SK-N-MC (cell line): ENCODE data around the gene JMJD8.
A peak's percentile ranks its signal among the peaks of the same experiment; 100 is the strongest.

Experiments used
- DNase-seq: peaks from one replicate; pipeline ENCODE4 v3.0.0-alpha.2; 2011; ENCODE audit warnings: low read depth, low spot score
- H3K27ac ChIP-seq: fragments of 200-600 bp; sonication (generic); 2 replicates; pipeline ENCODE4 v1.5.1; 2016; ENCODE audit warnings: mixed run types
- H3K36me3 ChIP-seq: fragments of 200-600 bp; sonication (generic); 2 replicates; pipeline ENCODE4 v1.6.1; 2017; ENCODE audit warnings: antibody characterized with exemption, low read length, mixed read lengths; ENCODE audit not compliant: insufficient read depth
- H3K4me3 ChIP-seq: fragments of 200-600 bp; sonication (generic); 2 replicates; pipeline ENCODE4 v1.5.1; 2016
- H3K9ac ChIP-seq: fragments of 200-600 bp; sonication (generic); 2 replicates; pipeline ENCODE4 v1.8.0; 2017; ENCODE audit warnings: mixed run types, mixed read lengths; ENCODE audit not compliant: insufficient read length
- H3K9me3 ChIP-seq: fragments of 200-600 bp; sonication (generic); 2 replicates; pipeline ENCODE4 v1.6.1; 2017; ENCODE audit warnings: low read depth, mild to moderate bottlenecking, antibody characterized with exemption, low read length, moderate library complexity, mixed read lengths
- EZH2 ChIP-seq: fragments of 200-600 bp; sonication (generic); IDR thresholded peaks from one replicate; pipeline ENCODE4 v1.6.1; 2017; ENCODE audit warnings: antibody characterized with exemption
- FOXP2 ChIP-seq: optimal IDR thresholded peaks from 2 replicates; pipeline ENCODE3; 2011; ENCODE audit warnings: mild to moderate bottlenecking, moderate library complexity; ENCODE audit not compliant: insufficient read depth; ENCODE audit errors: extremely low read length, control extremely low read depth
- POLR2AphosphoS5 ChIP-seq: IDR thresholded peaks from 2 replicates; pipeline ENCODE4 v1.6.1; 2012; ENCODE audit warnings: mild to moderate bottlenecking, low read depth, low read length, borderline replicate concordance

Gene JMJD8

GRCh38 chr16:679814-680624 is 4.1 kb downstream of the JMJD8 start, which contains the start of gene STUB1:
TSS of gene STUB1 (plus strand) at chr16:680410. CDS start at chr16:680526, 116 bp downstream.
- peak within 1 kb of the TSS; percentile 91 for H3K9ac ChIP-seq
- H3K9me3 ChIP-seq: no peaks in the 10 kb centered on the region
- DNase-seq: peak; percentile 52
- H3K4me3 ChIP-seq: peak within 1 kb of the TSS; percentile 94
- peak within 1 kb of the TSS; percentile 91 for H3K27ac ChIP-seq
- peaks cover 22% of the 10 kb centered on the region for H3K36me3 ChIP-seq
- TF ChIP-seq POLR2AphosphoS5 (peak; percentile 69; the same call in 1 of the 2 replicates), EZH2 (no peak)

- Histone ChIP-seq H3K36me3 (peaks cover 23% of the 10 kb centered on the region), H3K9ac (peak overlapping the region; percentile 85), H3K27ac (peak overlapping the region; percentile 91), H3K4me3 (peak overlapping the region; percentile 94), H3K9me3 (no peaks in the 10 kb centered on the region)
- no peak for DNase-seq
- TF ChIP-seq POLR2AphosphoS5 (no peak; the same call in 1 of the 2 replicates), FOXP2 (no peak), EZH2 (no peak)
These were observed 5.0 kb downstream of the JMJD8 start for GRCh38 chr16:678858-679813.

GRCh38 chr16:678209-678857 is 5.8 kb downstream of the JMJD8 start:
- no peak for TF ChIP-seq EZH2
- no peak for TF ChIP-seq FOXP2
- no peak for TF ChIP-seq POLR2AphosphoS5
- Histone ChIP-seq H3K9me3 (no peaks in the 10 kb centered on the region), H3K4me3 (no peak overlapping the region), H3K27ac (no peak overlapping the region; the same call in 1 of the 2 replicates), H3K36me3 (peaks cover 29% of the 10 kb centered on the region), H3K9ac (no peak overlapping the region)
- DNase-seq: no peak

- no peak for DNase-seq
- Histone ChIP-seq H3K9ac (no peak overlapping the region), H3K4me3 (no peak overlapping the region), H3K27ac (no peak overlapping the region), H3K9me3 (no peaks in the 10 kb centered on the region), H3K36me3 (peaks cover 29% of the 10 kb centered on the region)
- TF ChIP-seq POLR2AphosphoS5 (no peak), FOXP2 (no peak), EZH2 (no peak)
These were observed 6.6 kb downstream of the JMJD8 start for GRCh38 chr16:677316-678190.

GRCh38 chr16:676913-677312 is 7.2 kb downstream of the JMJD8 start:
- no peaks in the 10 kb centered on the region for H3K9me3 ChIP-seq
- TF ChIP-seq FOXP2: no peak
- peaks cover 29% of the 10 kb centered on the region for H3K36me3 ChIP-seq
- no peak overlapping the region for H3K4me3 ChIP-seq
- H3K27ac ChIP-seq: no peak overlapping the region
- H3K9ac ChIP-seq: no peak overlapping the region
- no peak for DNase-seq

- DNase-seq: no peak
- Histone ChIP-seq H3K36me3 (peaks cover 27% of the 10 kb centered on the region; the same call in 1 of the 2 replicates), H3K9ac (no peak overlapping the region), H3K4me3 (no peak overlapping the region), H3K9me3 (no peaks in the 10 kb centered on the region), H3K27ac (no peak overlapping the region)
- TF ChIP-seq EZH2 (no peak), POLR2AphosphoS5 (no peak), FOXP2 (no peak)
These were observed 7.6 kb downstream of the JMJD8 start for GRCh38 chr16:676565-676902.

- Histone ChIP-seq H3K9me3 (no peaks in the 10 kb centered on the region), H3K9ac (no peak overlapping the region), H3K4me3 (no peak overlapping the region), H3K27ac (no peak overlapping the region), H3K36me3 (peaks cover 29% of the 10 kb centered on the region; the same call in 1 of the 2 replicates)
- DNase-seq: no peak
- TF ChIP-seq FOXP2: no peak
- no peak for TF ChIP-seq EZH2
- TF ChIP-seq POLR2AphosphoS5: no peak
These were observed 8.1 kb downstream of the JMJD8 start for GRCh38 chr16:675884-676564.
